Activated CD4-positive, alpha-beta memory T cell treated with anti-CD3 and anti-CD28 coated beads for 36 hours (primary cell): ENCODE results near the gene CCDC194. TPM values are rescaled to one million over a fixed set of nuclear protein-coding genes. Genes with fewer than 3 reads are reported as not detected.

Experiments
- CTCF ChIA-PET: fragments of 350-600 bp; sonication (Branson Sonifier 250); formaldehyde crosslinking; loops from one replicate; lab custom pipeline; 2021; ENCODE audit warnings: antibody characterized with exemption, inconsistent platforms; lab: Charles Lee
- POLR2A ChIA-PET: fragments of 350-600 bp; sonication (Branson Sonifier 250); formaldehyde crosslinking; loops from one replicate; lab custom pipeline; 2021; ENCODE audit warnings: antibody characterized with exemption; lab: Charles Lee
- DNase-seq: peaks from one replicate; pipeline ENCODE4 v3.0.0-alpha.2; 2020
- H3K27ac Mint-ChIP-seq: one replicate; pipeline ENCODE4 v1.8.0; 2021; ENCODE audit warnings: mixed read lengths
- H3K27me3 Mint-ChIP-seq: one replicate; pipeline ENCODE4 v1.8.0; 2021; ENCODE audit warnings: mixed read lengths
- H3K36me3 Mint-ChIP-seq: one replicate; pipeline ENCODE4 v1.8.0; 2021; ENCODE audit warnings: mixed read lengths
- H3K4me1 Mint-ChIP-seq: one replicate; pipeline ENCODE4 v1.8.0; 2021; ENCODE audit warnings: low read depth, mixed read lengths
- H3K4me3 Mint-ChIP-seq: one replicate; pipeline ENCODE4 v1.8.0; 2021; ENCODE audit warnings: mild to moderate bottlenecking, mixed read lengths
- H3K9me3 Mint-ChIP-seq: one replicate; pipeline ENCODE4 v1.8.0; 2021; ENCODE audit warnings: mixed read lengths
- intact Hi-C: fragments of 100-400 bp; cut with micrococcal nuclease; formaldehyde crosslinking; loops from one replicate; pipeline ENCODE4 v1.15.1; 2023
- total RNA-seq, 2 experiments: library from RNA; stranded (reverse); gene quantifications; one replicate each; pipeline ENCODE4 v1.2.3, GENCODE V29; 2021

The CCDC194 gene
- total RNA-seq, 2 experiments from 2014 or later = 1.4 to 2.3 TPM

DNA sequence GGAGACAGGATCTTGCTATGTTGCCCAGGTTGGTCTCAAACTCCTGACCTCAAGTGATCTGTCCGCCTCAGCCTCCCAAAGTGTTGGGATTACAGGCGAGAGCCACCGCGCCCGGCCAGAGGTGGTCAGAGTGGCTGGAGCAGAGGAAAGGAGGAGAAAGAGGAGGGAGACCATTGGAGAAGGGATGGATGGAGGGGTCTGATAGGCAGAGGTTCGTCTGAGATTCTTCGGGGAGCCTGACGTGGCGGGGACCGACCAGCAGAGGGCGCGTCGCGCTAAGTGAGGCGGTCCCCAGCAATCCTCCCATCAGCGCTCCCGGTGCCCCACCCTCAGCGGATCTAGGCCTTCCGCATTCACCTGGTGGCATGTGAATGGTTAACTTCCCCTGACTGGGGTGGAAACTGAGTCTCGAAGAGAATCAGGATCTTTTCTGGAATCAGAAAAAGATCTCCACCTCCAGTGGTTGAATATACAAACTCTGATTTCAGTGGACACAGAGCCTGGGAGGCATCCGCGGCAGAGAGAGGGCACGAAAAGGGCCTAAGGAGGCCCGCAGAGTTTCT is 47.8 kb downstream of the CCDC194 start:
- no peak overlapping the region for H3K27ac Mint-ChIP-seq
- intact Hi-C loops = loop anchor here (1.0 kb wide), 1 partner anchor 40 kb away; no protein-coding TSS in a partner anchor
- H3K9me3 Mint-ChIP-seq = no peaks in the 10 kb centered on the region
- H3K4me1 Mint-ChIP-seq = peaks cover 4% of the 10 kb centered on the region
- peak; percentile 87 for DNase-seq
- H3K27me3 Mint-ChIP-seq = peaks cover 4% of the 10 kb centered on the region
- peaks cover 2% of the 10 kb centered on the region for H3K36me3 Mint-ChIP-seq
- ChIA-PET POLR2A (no interaction called here), CTCF (interaction anchor here (0.8 to 4.5 kb wide), 10 partner anchors 11 to 133 kb away, joined by 3 to 42 read pairs (median 4); partner anchors contain the start of genes ANO8, DDA1 and MRPL34)
- no peak overlapping the region for H3K4me3 Mint-ChIP-seq

DNA sequence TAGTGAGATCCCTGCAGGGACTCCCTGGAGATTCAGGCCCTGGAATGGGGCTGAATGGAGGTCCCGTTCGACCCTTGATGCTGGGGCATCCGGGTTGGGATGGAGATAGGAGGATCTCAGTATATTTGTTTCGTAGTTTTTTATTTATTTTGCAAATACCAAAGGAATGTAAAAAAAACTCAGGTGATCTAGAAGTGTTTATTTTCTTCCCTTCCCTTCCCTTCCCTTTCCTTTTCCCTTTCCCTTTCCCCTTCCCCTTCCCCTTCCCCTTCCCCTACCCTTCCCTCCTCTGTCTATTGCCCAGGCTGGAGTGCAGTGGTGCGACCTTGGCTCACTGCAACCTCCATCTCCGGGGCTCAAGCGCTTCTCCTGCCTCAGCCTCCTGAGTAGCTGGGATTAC is 52.2 kb downstream of the CCDC194 start:
- Mint-ChIP-seq H3K27ac (no peak overlapping the region), H3K36me3 (peaks cover 4% of the 10 kb centered on the region), H3K4me1 (peaks cover 16% of the 10 kb centered on the region), H3K4me3 (no peak overlapping the region), H3K9me3 (no peaks in the 10 kb centered on the region), H3K27me3 (no peaks in the 10 kb centered on the region)
- intact Hi-C loops = no loop called here
- POLR2A ChIA-PET = no interaction called here
- CTCF ChIA-PET = interaction anchor here (0.6 to 2.3 kb wide), 2 partner anchors 44 to 534 kb away, joined by 3 to 8 read pairs; no protein-coding TSS in a partner anchor
- no peak for DNase-seq

DNA sequence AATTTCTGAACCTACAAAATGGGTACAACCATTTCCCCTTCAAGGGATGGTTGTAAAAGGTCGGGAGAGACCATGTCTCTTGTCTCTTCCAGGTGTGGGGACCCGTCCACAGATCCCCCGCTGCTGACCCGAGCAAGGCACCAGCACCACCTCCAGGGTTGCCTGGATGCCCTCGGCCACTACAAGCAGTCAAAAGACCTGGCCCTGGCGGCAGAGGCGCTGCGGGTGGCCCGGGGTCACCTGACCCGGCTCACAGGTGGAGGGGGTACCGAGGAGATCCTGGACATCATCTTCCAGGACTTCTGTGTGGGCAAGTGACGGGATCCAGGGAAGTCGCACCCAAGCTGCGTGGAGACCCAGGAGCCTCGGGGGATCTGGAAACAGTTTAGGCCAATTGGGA is 52.6 kb downstream of the CCDC194 start:
- Mint-ChIP-seq H3K27me3 (no peaks in the 10 kb centered on the region), H3K4me1 (peaks cover 15% of the 10 kb centered on the region), H3K9me3 (no peaks in the 10 kb centered on the region), H3K4me3 (no peak overlapping the region), H3K27ac (no peak overlapping the region), H3K36me3 (peaks cover 4% of the 10 kb centered on the region)
- POLR2A ChIA-PET = no interaction called here
- intact Hi-C loops = no loop called here
- DNase-seq = no peak
- CTCF ChIA-PET = interaction anchor here (0.6 to 2.3 kb wide), 2 partner anchors 45 to 534 kb away, joined by 3 to 8 read pairs; no protein-coding TSS in a partner anchor

DNA sequence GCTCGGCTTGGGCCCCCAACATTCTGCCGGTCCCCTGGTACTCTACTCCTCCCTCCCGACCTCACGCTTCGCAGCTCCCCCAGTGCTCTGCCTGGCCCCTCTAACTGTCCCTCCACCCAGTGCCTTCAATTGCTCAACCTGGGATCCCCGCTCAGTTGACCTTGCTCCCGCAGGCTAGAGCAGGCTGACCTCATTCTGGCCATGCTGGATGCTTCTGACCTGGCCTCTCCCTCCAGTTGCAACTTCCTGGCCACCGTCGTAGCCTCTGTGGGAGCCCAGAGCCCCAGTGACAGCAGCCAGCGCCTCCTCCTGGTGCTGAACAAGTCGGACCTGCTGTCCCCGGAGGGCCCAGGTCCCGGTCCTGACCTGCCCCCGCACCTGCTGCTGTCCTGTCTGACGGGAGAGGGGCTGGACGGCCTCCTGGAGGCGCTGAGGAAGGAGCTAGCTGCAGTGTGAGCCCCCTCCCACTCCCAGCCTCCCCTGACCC is 53.1 kb downstream of the CCDC194 start:
- Mint-ChIP-seq H3K9me3 (no peaks in the 10 kb centered on the region), H3K27me3 (no peaks in the 10 kb centered on the region), H3K4me3 (no peak overlapping the region), H3K27ac (no peak overlapping the region), H3K36me3 (peaks cover 4% of the 10 kb centered on the region), H3K4me1 (peaks cover 14% of the 10 kb centered on the region)
- CTCF ChIA-PET = no interaction called here
- no peak for DNase-seq
- POLR2A ChIA-PET = no interaction called here
- intact Hi-C loops = no loop called here

Other genes starting within 250 kb of the CCDC194 start
- 10 to 100 TPM; 24.6 to 28.5 TPM for gene USE1, start 178.8 kb downstream of the CCDC194 start, total RNA-seq
- 10 to 100 TPM; 17.6 to 17.9 TPM for gene OCEL1, start 168.0 kb downstream of the CCDC194 start, total RNA-seq
- 10 to 100 TPM; 10.2 to 10.4 TPM for gene NR2F6, start 148.3 kb downstream of the CCDC194 start, total RNA-seq
- gene USHBP1, start 129.5 kb downstream of the CCDC194 start, total RNA-seq = under 1 TPM in 1 of 2 experiments, not detected in 1; 0.24 TPM
- gene BABAM1, start 126.8 kb downstream of the CCDC194 start, total RNA-seq = 100 to 1,000 TPM; 110 TPM
- 10 to 100 TPM; 10.5 to 10.7 TPM for gene ANKLE1, start 112.3 kb downstream of the CCDC194 start, total RNA-seq
- 1 to 10 TPM; 7.7 to 7.9 TPM for gene ABHD8, start 90.8 kb downstream of the CCDC194 start, total RNA-seq
- gene MRPL34, start 88.3 kb downstream of the CCDC194 start, total RNA-seq = 10 to 100 TPM; 92.9 to 93.7 TPM
- 10 to 100 TPM; 37.2 to 37.5 TPM for gene DDA1, start 84.6 kb downstream of the CCDC194 start, total RNA-seq
- 1 to 10 TPM; 5.8 to 6.0 TPM for gene ANO8, start 59.3 kb downstream of the CCDC194 start, total RNA-seq
- gene GTPBP3, start 56.6 kb downstream of the CCDC194 start, total RNA-seq = 10 to 100 TPM; 37.7 to 41.4 TPM
- gene PLVAP, start 16.9 kb downstream of the CCDC194 start, total RNA-seq = under 1 TPM in 1 of 2 experiments, not detected in 1; 0.14 TPM
- gene BST2, start 11.4 kb upstream of the CCDC194 start, total RNA-seq = 100 to 1,000 TPM; 156 to 164 TPM
- gene MVB12A, start 25.9 kb upstream of the CCDC194 start, total RNA-seq = 10 to 100 TPM; 36.5 to 42.4 TPM
- not detected for gene TMEM221, start 54.5 kb upstream of the CCDC194 start, total RNA-seq
- not detected for gene NXNL1, start 66.7 kb upstream of the CCDC194 start, total RNA-seq
- 1 to 10 TPM; 4.5 to 4.8 TPM for gene SLC27A1, start 76.3 kb upstream of the CCDC194 start, total RNA-seq
- gene PGLS, start 117.5 kb upstream of the CCDC194 start, total RNA-seq = 10 to 100 TPM; 70.1 to 70.5 TPM
- 10 to 100 TPM; 46.6 to 46.8 TPM for gene COLGALT1, start 161.5 kb upstream of the CCDC194 start, total RNA-seq